Activated T-helper 1 cell treated with anti-CD3 and anti-CD28 coated beads, Interleukin-2, amount 50 U/mL, for 16 hours (primary cell): ENCODE results near the gene RFWD3.
"Not testable (repeated sequence)": the region's sequence is repeated elsewhere in the genome, so short reads cannot be mapped to it uniquely, and the experiment has no call there.

Experiments
- DNase-seq, 2 donors: peaks; one replicate each; pipeline ENCODE4 v3.0.0-alpha.2; 2020; ENCODE audit warnings: low read depth in 1 of 2, low spot score in 1 of 2

Gene RFWD3

DNA sequence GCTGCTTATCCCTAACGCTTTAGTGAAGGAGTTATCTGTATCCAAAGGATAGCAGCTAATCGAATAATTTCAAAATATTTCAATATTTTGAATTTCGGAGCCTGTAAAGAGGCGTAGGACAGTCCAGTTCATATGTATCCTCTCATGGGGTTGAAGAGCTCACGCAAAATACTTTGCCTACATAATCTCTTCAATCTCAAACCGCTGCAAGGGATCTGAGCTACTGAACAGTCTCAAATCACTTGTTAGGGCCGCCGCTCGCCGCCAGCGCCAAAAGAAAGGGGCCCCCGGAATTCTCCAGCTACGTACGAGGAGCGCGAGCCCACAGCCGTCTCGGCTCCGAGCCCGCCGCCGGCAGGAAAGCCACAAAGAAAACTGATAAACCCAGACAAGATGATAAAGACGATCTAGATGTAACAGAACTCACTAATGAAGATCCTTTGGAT lies 601 bp upstream of the RFWD3 start:
- DNase-seq: peak; percentile 8 to 11

DNA sequence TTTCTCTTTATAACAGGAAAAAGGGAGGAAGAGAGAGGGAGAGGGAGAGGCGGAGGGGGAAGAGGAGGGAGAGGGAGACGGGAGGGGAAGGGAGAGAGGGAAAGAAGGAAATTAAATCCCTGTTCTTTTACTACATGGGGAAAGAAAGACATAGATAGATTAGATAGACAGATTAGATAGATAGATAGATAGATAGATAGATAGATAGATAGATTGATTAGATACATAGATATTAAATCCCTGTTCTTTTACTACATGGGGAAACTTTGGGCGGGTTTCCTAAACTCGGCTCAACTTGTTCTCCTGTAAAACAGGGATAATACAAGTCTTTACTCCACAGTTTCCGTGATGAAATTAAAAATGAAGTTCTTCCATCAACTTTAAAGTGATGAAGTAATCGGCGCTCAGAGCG lies 661 bp downstream of the RFWD3 start:
- DNase-seq: no peak

DNA sequence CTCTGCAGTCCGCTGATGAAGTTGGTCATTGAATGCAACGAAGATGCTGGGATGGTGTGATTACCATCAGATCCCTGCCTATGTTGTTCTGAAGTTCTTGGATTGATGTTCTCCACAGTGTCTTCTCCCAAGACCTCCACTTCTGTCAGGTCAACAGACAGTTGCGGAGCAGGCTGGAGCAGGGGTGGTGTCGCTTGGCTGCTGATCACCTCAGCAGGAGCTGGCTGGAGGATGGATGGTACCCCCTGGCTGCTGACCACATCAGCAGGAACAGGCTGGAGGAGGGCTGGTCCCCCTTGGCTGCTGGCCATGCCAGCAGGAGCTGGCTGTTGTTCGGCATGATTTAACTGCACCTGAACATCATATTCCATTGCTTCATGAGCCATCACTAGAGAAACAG lies 5.6 kb downstream of the RFWD3 start:
- no peak for DNase-seq

- no peak for DNase-seq
Observed at GRCh38 chr16:74660383-74660782, 6.3 kb downstream of the RFWD3 start.

- no peak for DNase-seq
Observed at GRCh38 chr16:74659041-74659440, 7.6 kb downstream of the RFWD3 start.

- no peak for DNase-seq
Observed at GRCh38 chr16:74657870-74658642, 8.6 kb downstream of the RFWD3 start.

DNA sequence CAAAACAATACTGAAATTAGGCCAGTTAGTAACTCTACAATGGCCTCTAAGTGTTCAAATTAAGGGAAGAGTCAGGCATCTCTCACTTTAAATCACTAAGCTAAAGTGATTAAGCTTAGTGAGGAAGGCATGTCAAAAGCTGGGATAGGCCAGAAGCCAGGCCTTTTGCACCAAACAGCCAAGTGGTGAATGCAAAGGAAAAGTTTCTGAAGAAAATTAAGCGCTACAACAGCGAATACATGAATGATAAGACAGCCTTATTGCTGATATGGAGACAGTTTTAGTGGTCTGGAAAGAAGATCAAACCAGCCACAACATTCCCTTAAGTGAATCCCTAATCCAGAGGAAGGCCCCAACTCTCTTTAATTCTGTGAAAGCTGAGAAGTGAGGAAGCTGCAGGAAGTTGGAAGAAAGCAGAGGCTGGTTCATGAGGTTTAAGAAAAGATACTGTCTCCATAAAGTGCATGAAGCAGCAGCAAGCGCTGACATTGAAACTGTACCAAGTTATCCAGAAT lies 12.1 kb downstream of the RFWD3 start:
- no peak for DNase-seq

- DNase-seq: not testable (repeated sequence)
Observed at GRCh38 chr16:74652883-74653282, 13.8 kb downstream of the RFWD3 start.

DNA sequence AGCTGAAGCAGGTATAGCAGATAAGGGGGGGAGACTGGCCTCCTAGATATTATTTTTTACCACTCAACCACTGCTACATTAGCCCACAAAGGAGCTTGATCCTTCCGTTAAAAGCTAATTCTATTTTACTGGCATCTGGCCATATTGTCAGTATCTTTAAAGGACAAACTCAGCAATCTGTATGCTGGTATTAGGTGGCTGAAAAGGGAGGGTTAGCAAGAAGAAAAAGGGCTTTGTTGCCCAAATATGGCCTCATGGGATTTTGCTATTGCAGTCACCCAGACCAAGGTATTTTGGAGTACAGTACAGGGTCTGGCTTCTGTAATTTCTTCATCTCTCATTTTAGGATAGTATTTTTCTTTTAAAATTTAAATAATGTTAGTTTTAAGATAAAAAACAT lies 14.4 kb downstream of the RFWD3 start:
- no peak for DNase-seq

GRCh38 chr16:74651841-74652240 lies 14.8 kb downstream of the RFWD3 start:
- no peak for DNase-seq

- no peak for DNase-seq
Observed at GRCh38 chr16:74650966-74651567, 15.6 kb downstream of the RFWD3 start.

DNA sequence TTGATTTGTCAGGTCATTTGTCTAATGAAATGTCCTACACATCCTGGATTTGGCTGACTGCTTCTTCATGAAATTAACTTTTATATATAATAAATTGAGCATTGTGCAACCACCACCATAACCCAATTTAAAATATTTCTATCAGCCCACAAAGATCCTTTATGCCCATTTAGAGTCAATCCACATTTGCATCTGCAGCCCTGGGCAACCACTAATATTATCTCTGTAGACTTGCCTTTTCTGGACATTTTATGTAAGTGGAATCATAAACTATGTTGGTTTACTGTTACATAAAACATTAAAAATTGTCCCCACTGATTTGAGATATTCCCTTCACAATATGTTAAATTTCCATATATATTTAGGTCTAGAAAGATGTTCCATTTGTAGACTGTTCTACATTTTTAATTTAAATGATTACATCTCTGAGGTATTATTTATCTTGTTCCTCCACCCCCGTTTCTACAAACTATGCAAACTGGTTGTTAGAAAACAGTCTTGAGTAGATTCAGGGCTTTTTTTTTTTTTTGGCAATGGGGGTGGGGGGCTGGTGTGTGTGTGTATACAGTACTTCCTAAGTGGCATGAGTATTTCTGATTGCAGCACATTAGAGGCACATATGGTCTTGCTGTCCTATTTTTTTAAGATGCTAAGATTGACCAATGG lies 16.7 kb downstream of the RFWD3 start:
- DNase-seq: no peak

DNA sequence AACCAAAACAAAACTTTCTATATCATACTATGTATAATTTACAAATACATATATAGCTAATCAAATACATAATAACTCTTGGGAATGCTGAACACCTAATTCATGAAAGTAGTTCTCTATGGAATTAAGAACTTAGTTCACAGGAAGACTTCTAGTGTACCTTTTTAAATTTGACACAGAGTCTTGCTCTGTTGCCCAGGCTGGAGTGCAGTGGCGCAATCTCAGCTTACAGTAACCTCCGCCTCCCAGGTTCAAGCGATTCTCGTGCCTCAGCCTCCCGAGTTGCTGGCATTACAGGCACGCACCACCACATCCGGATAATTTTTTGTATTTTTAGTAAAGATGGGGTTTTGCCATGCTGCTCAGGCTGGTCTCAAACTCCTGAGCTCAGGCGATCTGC lies 24.7 kb downstream of the RFWD3 start:
- DNase-seq: no peak

GRCh38 chr16:74637742-74638453 lies 28.8 kb downstream of the RFWD3 start:
- DNase-seq: no peak

GRCh38 chr16:74635303-74635702 lies 31.4 kb downstream of the RFWD3 start:
- DNase-seq: no peak

DNA sequence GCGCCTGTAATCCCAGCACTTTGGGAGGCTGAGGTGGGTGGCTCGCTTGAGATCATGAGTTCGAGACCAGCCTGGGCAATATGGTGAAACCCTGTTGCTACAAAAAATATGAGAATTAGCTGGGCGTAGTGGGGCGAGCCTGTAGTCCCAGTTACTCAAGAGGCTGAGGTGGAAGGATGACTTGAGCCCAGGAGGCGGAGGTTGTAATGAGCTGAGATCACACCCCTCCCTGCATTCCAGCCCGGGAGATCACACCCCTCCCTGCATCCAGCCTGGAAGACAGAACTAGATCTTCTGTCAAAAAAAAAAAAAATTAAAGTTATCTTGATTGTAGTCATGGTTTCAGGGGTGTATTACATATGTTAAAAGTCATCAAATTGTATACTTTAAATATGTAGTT lies 33.0 kb downstream of the RFWD3 start:
- no peak for DNase-seq

GRCh38 chr16:74627506-74628220 lies 39.0 kb downstream of the RFWD3 start:
- DNase-seq: no peak

GRCh38 chr16:74626741-74627416 lies 39.8 kb downstream of the RFWD3 start:
- DNase-seq: no peak

GRCh38 chr16:74625500-74626350 lies 41.0 kb downstream of the RFWD3 start:
- DNase-seq: no peak
